NCI-H1417 treated with DMSO at 0.1 percent for 48 hours (cell line): ENCODE measurements around the gene NINL.
"Not testable (repeated sequence)": the region's sequence is repeated elsewhere in the genome, so short reads cannot be mapped to it uniquely, and the experiment has no call there.

Source experiments
- DNase-seq: peaks from one replicate; lab custom pipeline; 2025; lab: John Stamatoyannopoulos, UW

Gene NINL

GRCh38 chr20:25532015-25532751 is 53.1 kb downstream of the NINL start:
- no peak for DNase-seq

- DNase-seq = no peak
Observed at GRCh38 chr20:25529295-25529951, 55.9 kb downstream of the NINL start.

GRCh38 chr20:25527949-25528348 is 57.4 kb downstream of the NINL start:
- no peak for DNase-seq

- no peak for DNase-seq
Observed at GRCh38 chr20:25526446-25526845, 58.9 kb downstream of the NINL start.

- no peak for DNase-seq
Observed at GRCh38 chr20:25525867-25526266, 59.5 kb downstream of the NINL start.

GRCh38 chr20:25525295-25525694 is 60.0 kb downstream of the NINL start:
- DNase-seq = no peak

GRCh38 chr20:25521382-25521781 is 63.9 kb downstream of the NINL start:
- DNase-seq = no peak

- DNase-seq = no peak
Observed at GRCh38 chr20:25517124-25517523, 68.2 kb downstream of the NINL start.

GRCh38 chr20:25514747-25515340 is 70.5 kb downstream of the NINL start:
- no peak for DNase-seq

- DNase-seq = no peak
Observed at GRCh38 chr20:25514195-25514594, 71.1 kb downstream of the NINL start.

- no peak for DNase-seq
Observed at GRCh38 chr20:25512709-25513108, 72.6 kb downstream of the NINL start.

GRCh38 chr20:25511183-25511582 is 74.1 kb downstream of the NINL start:
- DNase-seq = no peak

- no peak for DNase-seq
Observed at GRCh38 chr20:25510721-25511120, 74.6 kb downstream of the NINL start.

- no peak for DNase-seq
Observed at GRCh38 chr20:25510202-25510601, 75.1 kb downstream of the NINL start.

- DNase-seq = no peak
Observed at GRCh38 chr20:25509084-25509483, 76.2 kb downstream of the NINL start.

GRCh38 chr20:25508083-25508770 is 77.1 kb downstream of the NINL start:
- DNase-seq = no peak

- no peak for DNase-seq
Observed at GRCh38 chr20:25507385-25508082, 77.8 kb downstream of the NINL start.

GRCh38 chr20:25504366-25505135 is 80.8 kb downstream of the NINL start:
- no peak for DNase-seq

GRCh38 chr20:25503936-25504335 is 81.4 kb downstream of the NINL start:
- no peak for DNase-seq

- not testable (repeated sequence) for DNase-seq
Observed at GRCh38 chr20:25503051-25503639, 82.2 kb downstream of the NINL start.

GRCh38 chr20:25500880-25501351 is 84.4 kb downstream of the NINL start:
- DNase-seq = no peak
